Tibial artery (tissue), 4 donors: ENCODE data around the gene PI4KA.

Source experiments
- DNase-seq, 2 donors: peaks; one replicate each; pipeline ENCODE4 v3.0.0-alpha.2; 2019
- H3K27ac ChIP-seq, 2 donors: fragments of 200-600 bp; sonication (generic) in 1 of 2; 1 replicate in 1 of 2; 2 replicates in 1 of 2; pipeline ENCODE4 v1.5.1; 2018 to 2019; ENCODE audit warnings: mild to moderate bottlenecking in 1 of 2
- H3K27me3 ChIP-seq, 2 donors: fragments of 200-600 bp; sonication (generic) in 1 of 2; one replicate each; pipeline versions ENCODE4 v1.5.1 to v1.6.0; 2016 to 2019
- H3K36me3 ChIP-seq, 3 donors: fragments of 200-600 bp; sonication (generic) in 2 of 3; one replicate each; pipeline ENCODE4 v1.5.1; 2016 to 2019; ENCODE audit warnings: mild to moderate bottlenecking in 2 of 3
- H3K4me1 ChIP-seq, 4 donors: fragments of 200-600 bp; sonication (generic) in 2 of 4; 1 replicate in 3 of 4; 2 replicates in 1 of 4; pipeline ENCODE4 v1.5.1; 2016 to 2019
- H3K4me3 ChIP-seq, 2 donors: fragments of 200-600 bp; sonication (generic) in 1 of 2; 1 replicate in 1 of 2; 2 replicates in 1 of 2; pipeline ENCODE4 v1.5.1; 2018 to 2019; ENCODE audit warnings: mild to moderate bottlenecking in 2 of 2
- H3K9me3 ChIP-seq, 3 donors: fragments of 200-600 bp; sonication (generic) in 1 of 3; one replicate each; pipeline ENCODE4 v1.5.1; 2016 to 2019
- intact Hi-C: fragments of 100-400 bp; cut with DNase I; formaldehyde crosslinking; loops from one replicate; pipeline ENCODE4 v1.15.0; 2023; ENCODE audit warnings: low total_unique reads
- TF ChIP-seq, protein P1 (sequence below), 2 experiments: fragments of 200-600 bp in 1 of 2; fragments of 450-650 bp in 1 of 2; IDR thresholded peaks; one replicate each; pipeline ENCODE4 v1.5.1; 2017 to 2019; ENCODE audit warnings: antibody characterized with exemption in 2 of 2, mild to moderate bottlenecking in 1 of 2, moderate library complexity in 1 of 2

Gene PI4KA

GRCh38 chr22:20884454-20884853 is 25.8 kb upstream of the PI4KA start:
- TF ChIP-seq, protein P1, sequence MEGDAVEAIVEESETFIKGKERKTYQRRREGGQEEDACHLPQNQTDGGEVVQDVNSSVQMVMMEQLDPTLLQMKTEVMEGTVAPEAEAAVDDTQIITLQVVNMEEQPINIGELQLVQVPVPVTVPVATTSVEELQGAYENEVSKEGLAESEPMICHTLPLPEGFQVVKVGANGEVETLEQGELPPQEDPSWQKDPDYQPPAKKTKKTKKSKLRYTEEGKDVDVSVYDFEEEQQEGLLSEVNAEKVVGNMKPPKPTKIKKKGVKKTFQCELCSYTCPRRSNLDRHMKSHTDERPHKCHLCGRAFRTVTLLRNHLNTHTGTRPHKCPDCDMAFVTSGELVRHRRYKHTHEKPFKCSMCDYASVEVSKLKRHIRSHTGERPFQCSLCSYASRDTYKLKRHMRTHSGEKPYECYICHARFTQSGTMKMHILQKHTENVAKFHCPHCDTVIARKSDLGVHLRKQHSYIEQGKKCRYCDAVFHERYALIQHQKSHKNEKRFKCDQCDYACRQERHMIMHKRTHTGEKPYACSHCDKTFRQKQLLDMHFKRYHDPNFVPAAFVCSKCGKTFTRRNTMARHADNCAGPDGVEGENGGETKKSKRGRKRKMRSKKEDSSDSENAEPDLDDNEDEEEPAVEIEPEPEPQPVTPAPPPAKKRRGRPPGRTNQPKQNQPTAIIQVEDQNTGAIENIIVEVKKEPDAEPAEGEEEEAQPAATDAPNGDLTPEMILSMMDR (IDR thresholded peaks at IDR 0.05), result no peak
- Histone ChIP-seq H3K36me3 (peaks cover 52 to 81% (median 74%) of the 10 kb centered on the region in 3 donors), H3K4me1 (peaks cover 0 to 8% (median 2%) of the 10 kb centered on the region in 4 donors), H3K27ac (no peak overlapping the region), H3K4me3 (no peak overlapping the region), H3K9me3 (no peaks in the 10 kb centered on the region), H3K27me3 (no peaks in the 10 kb centered on the region)
- no peak for DNase-seq
- intact Hi-C loops, result no loop called here

DNA sequence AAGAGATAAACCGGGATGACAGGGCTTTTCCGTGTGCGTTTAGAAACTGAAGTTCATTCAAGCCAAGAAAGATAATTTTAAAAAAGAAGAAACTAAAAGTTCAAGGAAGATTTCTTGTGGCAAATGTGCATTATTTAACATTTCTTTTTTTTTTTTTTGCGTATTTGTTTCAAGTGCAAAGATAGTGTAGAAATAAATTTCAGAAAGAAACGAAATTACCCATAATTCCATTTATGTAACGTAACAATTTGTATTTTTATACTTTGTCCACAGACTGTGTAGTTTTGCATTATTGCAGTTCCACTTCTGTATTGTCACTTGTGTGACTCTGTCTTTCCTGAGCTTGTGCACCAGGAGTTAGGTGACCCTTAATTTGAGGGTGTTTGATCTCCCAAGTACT is 24.2 kb upstream of the PI4KA start:
- intact Hi-C loops, result no loop called here
- no peak overlapping the region for H3K27ac ChIP-seq
- TF ChIP-seq, protein P1 (IDR thresholded peaks at IDR 0.05), result no peak
- no peaks in the 10 kb centered on the region for H3K9me3 ChIP-seq
- H3K36me3 ChIP-seq, result peaks cover 38 to 66% (median 60%) of the 10 kb centered on the region in 3 donors
- H3K4me1 ChIP-seq, result peaks cover 0 to 8% (median 2%) of the 10 kb centered on the region in 4 donors
- H3K27me3 ChIP-seq, result no peaks in the 10 kb centered on the region
- no peak for DNase-seq
- no peak overlapping the region for H3K4me3 ChIP-seq

- Histone ChIP-seq H3K27ac (no peak overlapping the region), H3K4me1 (peaks cover 0 to 8% (median 2%) of the 10 kb centered on the region in 4 donors), H3K27me3 (no peaks in the 10 kb centered on the region), H3K36me3 (peaks cover 32 to 66% (median 60%) of the 10 kb centered on the region in 3 donors), H3K4me3 (no peak overlapping the region), H3K9me3 (no peaks in the 10 kb centered on the region)
- intact Hi-C loops, result no loop called here
- TF ChIP-seq, protein P1 (IDR thresholded peaks at IDR 0.05), result no peak
- no peak for DNase-seq
Observed at GRCh38 chr22:20881869-20882815, 23.5 kb upstream of the PI4KA start.

DNA sequence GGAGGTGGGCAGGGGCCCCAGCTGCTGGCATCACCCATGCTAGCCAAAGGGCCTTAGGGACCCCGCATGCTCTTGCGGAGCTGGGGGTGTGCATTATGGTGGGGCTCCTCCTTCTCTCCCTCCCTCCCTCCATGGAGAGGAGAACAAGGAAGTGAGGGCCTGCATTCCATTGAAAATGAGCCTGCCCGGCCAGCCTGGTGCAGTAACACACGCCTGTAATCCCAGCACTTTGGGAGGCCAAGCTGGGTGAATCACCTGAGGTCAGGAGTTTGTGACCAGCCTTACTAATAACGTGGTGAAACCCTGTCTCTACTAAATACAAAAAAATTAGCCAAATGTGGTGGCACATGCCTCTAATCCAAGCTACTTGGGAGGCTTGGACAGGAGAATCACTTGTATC is 22.6 kb upstream of the PI4KA start:
- no peak for DNase-seq
- H3K36me3 ChIP-seq, result peaks cover 29 to 63% (median 58%) of the 10 kb centered on the region in 3 donors
- no peak overlapping the region for H3K4me3 ChIP-seq
- no peaks in the 10 kb centered on the region for H3K27me3 ChIP-seq
- TF ChIP-seq, protein P1 (IDR thresholded peaks at IDR 0.05), result no peak
- no peaks in the 10 kb centered on the region for H3K9me3 ChIP-seq
- intact Hi-C loops, result no loop called here
- peaks cover 0 to 8% (median 2%) of the 10 kb centered on the region in 4 donors for H3K4me1 ChIP-seq
- no peak overlapping the region for H3K27ac ChIP-seq

DNA sequence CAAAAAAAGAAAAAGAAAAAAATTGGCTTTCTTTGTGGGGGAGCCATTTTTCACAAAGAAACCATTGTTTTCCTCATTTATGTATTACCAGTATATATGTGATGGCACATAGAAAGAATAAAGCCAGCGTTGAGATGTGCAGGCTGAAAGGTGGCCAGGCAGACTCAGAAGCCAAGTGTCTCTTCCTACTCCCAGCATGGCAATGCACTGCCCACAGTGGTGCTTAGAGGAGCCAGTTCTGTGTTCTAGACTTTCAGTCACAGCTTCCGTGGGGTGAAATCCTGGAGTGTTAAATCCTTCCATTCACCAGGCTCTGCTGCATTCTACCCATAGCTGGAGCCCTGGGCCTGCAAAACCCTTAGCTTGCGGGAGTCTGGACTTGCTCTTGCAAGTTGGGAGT is 19.1 kb upstream of the PI4KA start:
- no peaks in the 10 kb centered on the region for H3K4me1 ChIP-seq
- DNase-seq, result no peak
- H3K4me3 ChIP-seq, result no peak overlapping the region
- H3K36me3 ChIP-seq, result peaks cover 28 to 66% (median 52%) of the 10 kb centered on the region in 3 donors
- H3K9me3 ChIP-seq, result no peaks in the 10 kb centered on the region
- no peaks in the 10 kb centered on the region for H3K27me3 ChIP-seq
- TF ChIP-seq, protein P1 (IDR thresholded peaks at IDR 0.05), result no peak
- intact Hi-C loops, result no loop called here
- H3K27ac ChIP-seq, result no peak overlapping the region
